ENCODE data around the gene HJURP.

The HJURP gene

DNA sequence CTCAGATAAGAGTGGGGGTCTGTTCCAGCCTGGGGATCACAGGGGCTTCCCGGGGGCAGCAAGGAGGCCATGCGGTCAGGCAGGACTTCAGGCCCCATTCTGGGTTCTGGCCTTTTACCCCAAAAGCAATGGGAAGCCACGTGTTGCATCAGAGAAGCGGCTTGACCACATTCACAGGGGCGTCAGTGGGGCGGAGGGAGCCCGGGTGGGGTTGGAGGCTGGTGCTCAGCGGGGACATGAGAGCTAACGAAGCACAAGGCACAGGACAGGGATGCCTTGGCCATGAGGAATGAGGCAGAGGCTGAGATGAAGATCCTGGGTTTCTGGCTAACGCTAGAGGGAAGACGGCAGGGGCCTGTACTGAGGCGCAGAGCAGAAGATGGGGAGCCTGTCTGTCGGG, 6.1 kb downstream of the HJURP start:
- DNase-seq = no peak

DNA sequence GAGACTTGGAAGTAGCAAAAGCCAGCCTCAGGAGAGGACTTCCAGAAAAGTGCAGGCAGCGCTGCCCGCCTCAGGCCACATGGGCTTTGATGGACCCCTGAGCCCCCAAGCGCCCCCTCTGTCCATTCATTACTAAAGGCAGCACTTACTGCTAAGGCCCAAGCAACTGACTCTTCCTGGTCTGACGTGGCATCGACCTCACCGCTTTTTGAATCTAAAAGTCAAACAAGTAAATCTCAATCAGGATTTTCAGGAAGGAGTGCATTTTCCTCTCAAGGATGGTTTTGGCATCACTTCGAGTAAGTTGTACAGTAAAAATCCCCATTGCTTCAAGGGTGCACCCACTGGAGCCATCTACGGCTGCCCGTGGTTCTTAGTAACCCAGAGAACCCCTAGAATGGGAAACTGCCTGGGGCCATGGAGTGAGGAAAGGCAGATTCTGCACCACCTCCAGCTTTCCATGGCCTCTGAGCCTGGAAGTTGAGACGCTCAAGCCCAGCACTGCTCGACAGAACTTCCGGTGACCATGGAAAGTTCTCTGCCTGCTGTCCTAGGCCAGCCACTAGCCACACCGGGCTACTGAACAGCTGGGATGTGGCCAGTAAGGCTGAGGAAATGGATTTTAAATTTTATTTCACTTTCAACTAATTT, 7.0 kb downstream of the HJURP start:
- no peak for DNase-seq

- DNase-seq = no peak
Measured at GRCh38 chr2:233846387-233847247, 7.7 kb downstream of the HJURP start.

DNA sequence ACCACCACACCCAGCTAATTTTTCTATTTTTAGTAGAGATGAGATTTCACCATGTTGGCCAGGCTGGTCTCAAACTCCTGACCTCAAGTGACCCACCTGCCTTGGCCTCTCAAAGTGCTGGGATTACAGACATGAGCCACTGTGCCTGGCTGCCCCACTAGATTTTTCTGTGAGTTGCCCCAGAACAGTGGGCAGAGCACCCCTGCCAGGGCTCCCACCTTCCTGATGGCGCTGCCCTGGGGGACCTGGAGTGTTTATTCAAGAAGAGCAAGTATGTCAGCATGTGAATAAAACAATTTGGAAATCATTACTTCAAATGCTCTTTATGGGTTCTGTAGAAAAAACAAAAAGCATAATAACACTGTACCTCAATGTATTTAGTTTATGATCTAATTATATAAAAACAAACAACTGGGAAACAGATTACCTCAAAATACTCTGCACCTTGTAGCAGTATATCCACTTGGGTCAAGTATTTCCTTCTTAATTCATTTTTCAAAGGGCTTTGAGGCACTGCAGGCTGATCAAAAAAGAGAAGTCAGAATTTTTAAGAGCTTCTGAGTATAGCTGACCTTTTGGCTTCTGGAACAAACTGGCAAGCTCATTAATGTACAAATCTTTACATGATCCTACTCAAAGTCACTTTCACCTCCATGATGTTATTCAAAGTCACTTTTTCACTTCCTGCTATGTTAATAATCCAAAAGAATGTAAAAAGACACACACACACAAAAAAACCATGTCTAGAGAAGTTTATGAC, 8.9 kb downstream of the HJURP start:
- DNase-seq = no peak

DNA sequence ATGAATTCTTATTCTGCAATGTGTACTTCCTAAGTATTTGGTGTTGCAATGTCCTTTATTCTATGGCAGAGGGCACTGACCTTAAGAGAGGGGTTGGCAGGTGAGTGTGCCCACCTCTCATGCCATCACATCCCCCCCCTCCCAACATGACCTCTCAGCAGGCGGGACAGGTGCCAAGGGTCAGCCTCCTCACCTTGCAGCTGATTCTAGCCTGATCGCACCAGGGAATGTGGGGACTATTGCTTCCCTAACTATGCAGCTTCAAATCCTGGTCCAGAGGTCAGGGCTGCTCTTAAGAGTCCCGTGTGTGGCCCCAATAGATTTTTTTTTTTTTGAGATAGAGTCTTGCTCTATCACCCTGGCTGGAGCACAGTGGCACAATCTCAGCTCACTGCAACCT, 9.5 kb downstream of the HJURP start:
- DNase-seq = no peak

- DNase-seq = no peak
Measured at GRCh38 chr2:233844064-233844807, 10.1 kb downstream of the HJURP start.

GRCh38 chr2:233841183-233841582, 13.2 kb downstream of the HJURP start:
- no peak for DNase-seq

- DNase-seq = no peak
Measured at GRCh38 chr2:233840520-233840919, 13.8 kb downstream of the HJURP start.

- no peak for DNase-seq
Measured at GRCh38 chr2:233839447-233839820, 14.9 kb downstream of the HJURP start.

DNA sequence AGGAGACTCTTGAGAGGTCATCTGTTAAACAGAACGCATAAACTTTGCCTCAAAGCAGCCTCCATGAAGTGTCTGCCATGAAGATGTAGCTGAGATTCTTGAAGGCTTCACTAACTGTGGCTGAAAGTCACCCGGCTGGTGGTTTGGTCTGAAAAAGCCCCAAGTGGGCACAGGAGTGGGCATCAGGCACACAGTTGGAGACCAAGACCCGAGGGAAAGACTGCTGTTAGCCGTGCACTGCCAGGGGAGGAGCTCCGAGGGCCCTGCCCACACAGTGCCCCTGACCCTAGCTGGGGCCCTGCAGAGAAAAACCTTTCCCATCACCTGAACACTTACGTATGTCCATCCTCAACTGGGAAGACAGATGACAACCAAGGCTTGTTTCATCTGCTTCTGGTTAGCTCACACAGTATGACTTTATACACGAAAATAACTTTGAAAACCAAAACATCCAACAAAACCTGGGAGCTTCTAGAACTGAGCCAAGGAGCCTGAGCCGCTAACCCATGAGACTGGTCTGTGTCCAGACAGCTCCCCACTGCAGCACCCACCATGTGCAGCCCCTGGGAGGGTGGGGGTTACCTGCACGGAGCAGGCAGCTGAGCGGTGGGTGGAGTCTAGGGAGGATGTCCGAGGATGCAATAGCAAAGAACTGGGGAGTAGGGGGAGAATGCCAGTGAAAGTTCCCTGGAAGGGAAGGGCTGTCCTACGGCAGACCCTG, 15.4 kb downstream of the HJURP start:
- no peak for DNase-seq

- DNase-seq = no peak
Measured at GRCh38 chr2:233838251-233838650, 16.1 kb downstream of the HJURP start.

- DNase-seq = no peak
Measured at GRCh38 chr2:233837694-233838229, 16.6 kb downstream of the HJURP start.

GRCh38 chr2:233836359-233836758, 18.0 kb downstream of the HJURP start:
- DNase-seq = no peak

- no peak for DNase-seq
Measured at GRCh38 chr2:233835230-233836186, 18.8 kb downstream of the HJURP start.

GRCh38 chr2:233833345-233833744, 21.0 kb downstream of the HJURP start:
- DNase-seq = no peak

DNA sequence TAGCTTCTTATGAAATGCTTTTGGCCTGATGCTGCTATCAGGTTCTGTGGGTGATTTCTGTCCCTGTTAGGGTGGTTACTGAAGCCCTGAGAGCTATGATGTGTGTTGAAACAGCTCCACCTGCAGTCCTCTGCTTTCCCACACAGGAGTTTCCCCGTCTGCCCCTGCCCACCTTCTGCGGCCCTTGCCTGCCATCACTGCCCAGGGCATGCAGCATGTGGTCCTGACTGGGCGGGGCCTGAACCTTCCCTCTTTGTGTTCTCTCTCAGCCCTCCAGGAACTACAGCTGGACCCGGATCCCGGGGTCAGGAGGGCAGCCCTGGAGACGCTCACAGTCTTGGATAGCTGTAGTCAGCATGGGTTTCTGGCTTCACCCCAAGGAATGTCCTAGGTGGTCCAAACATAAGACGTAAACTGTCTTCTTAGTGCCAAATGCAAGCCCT, 21.4 kb downstream of the HJURP start:
- DNase-seq = no peak

DNA sequence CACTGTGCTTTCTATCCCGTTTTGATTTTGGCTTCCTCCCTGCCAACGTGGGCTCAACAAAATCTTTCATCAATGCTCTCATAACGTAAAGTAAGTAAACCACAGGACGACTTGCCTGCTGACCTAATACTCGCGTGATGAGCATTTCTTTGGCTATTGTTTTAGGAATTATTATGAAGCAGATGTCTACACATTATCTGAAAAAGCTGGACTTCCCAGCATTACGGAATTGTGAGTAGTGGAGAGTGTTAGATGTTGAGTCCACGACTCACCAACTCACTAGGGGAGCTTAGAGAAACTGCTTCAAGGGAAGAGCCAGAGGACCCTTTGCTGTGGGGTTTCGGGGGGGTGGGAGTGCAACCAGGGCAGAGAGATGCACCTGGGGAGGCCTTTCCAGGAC, 21.9 kb downstream of the HJURP start:
- DNase-seq = no peak

DNA sequence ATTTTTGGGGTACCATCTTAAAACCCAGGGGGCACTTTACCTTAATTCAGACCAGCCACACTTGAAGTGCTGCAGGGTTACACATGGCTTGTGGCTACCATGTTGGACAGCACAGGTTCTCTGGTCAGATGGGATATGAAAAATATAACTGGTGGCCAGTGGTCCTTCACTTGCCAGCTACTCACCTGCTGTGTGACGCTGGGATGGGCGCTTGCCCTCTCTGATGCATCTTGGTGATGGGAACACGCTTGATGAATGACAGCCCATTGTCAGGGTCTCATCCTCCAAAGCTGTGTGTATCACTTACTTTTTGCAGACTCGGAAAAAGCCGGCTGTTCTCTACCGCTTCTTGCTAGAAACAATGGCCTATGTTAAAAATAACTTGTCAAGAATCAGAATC, 22.5 kb downstream of the HJURP start:
- DNase-seq = no peak

- no peak for DNase-seq
Measured at GRCh38 chr2:233831011-233831721, 23.2 kb downstream of the HJURP start.
